Glutamatergic neuron (in vitro differentiated cells): ENCODE results near the gene AGPAT3. TPM values are rescaled to one million over a fixed set of nuclear protein-coding genes. Genes with fewer than 3 reads are reported as not detected.
A peak's percentile ranks its signal among the peaks of the same experiment; 100 is the strongest.

Source experiments
- DNase-seq: peaks from one replicate; pipeline ENCODE4 v3.0.0; 2022
- H3K27ac Mint-ChIP-seq: one replicate; pipeline ENCODE4 v1.8.0; 2020; ENCODE audit warnings: mild to moderate bottlenecking, mixed read lengths, inconsistent platforms; ENCODE audit not compliant: unreplicated experiment
- H3K27me3 Mint-ChIP-seq: one replicate; pipeline ENCODE4 v1.8.0; 2020; ENCODE audit warnings: mild to moderate bottlenecking, moderate library complexity, mixed read lengths, inconsistent platforms; ENCODE audit not compliant: unreplicated experiment
- H3K36me3 Mint-ChIP-seq: one replicate; pipeline ENCODE4 v1.8.0; 2020; ENCODE audit warnings: mild to moderate bottlenecking, mixed read lengths, inconsistent platforms; ENCODE audit not compliant: unreplicated experiment
- H3K4me1 Mint-ChIP-seq: one replicate; pipeline ENCODE4 v1.8.0; 2020; ENCODE audit warnings: mild to moderate bottlenecking, low read depth, mixed read lengths, inconsistent platforms; ENCODE audit not compliant: unreplicated experiment
- H3K4me3 Mint-ChIP-seq: one replicate; pipeline ENCODE4 v1.8.0; 2020; ENCODE audit warnings: mild to moderate bottlenecking, mixed read lengths, inconsistent platforms; ENCODE audit not compliant: unreplicated experiment
- H3K9me3 Mint-ChIP-seq: one replicate; pipeline ENCODE4 v1.8.0; 2020; ENCODE audit warnings: mild to moderate bottlenecking, moderate library complexity, mixed read lengths, inconsistent platforms; ENCODE audit not compliant: unreplicated experiment
- CTCF ChIP-seq: fragments of 200-600 bp; sonication (generic); IDR thresholded peaks from one replicate; pipeline ENCODE4 v1.5.0; 2021; ENCODE audit not compliant: partially characterized antibody, unreplicated experiment
- total RNA-seq: library from RNA; stranded (reverse); fragmentation: NEBNext Ultra II Directional; extraction: Animal tissue kit (Norgen Biotek cat#: 25700); gene quantifications from one replicate; pipeline ENCODE4 v1.2.1, GENCODE V29; 2021; ENCODE audit not compliant: unreplicated experiment

AGPAT3 gene
- total RNA-seq, 1 donor from 2014 or later, result 12.6 TPM

GRCh38 chr21:44024257-44024656 lies 159.2 kb downstream of the AGPAT3 start:
- peaks cover 45% of the 10 kb centered on the region for H3K4me1 Mint-ChIP-seq
- H3K4me3 Mint-ChIP-seq, result no peak overlapping the region
- H3K27ac Mint-ChIP-seq, result no peak overlapping the region
- H3K9me3 Mint-ChIP-seq, result peaks cover 3% of the 10 kb centered on the region
- H3K36me3 Mint-ChIP-seq, result no peaks in the 10 kb centered on the region
- peaks cover 2% of the 10 kb centered on the region for H3K27me3 Mint-ChIP-seq
- no peak for DNase-seq
- TF ChIP-seq CTCF, result no peak

GRCh38 chr21:44024887-44025353 lies 159.9 kb downstream of the AGPAT3 start:
- peaks cover 2% of the 10 kb centered on the region for H3K27me3 Mint-ChIP-seq
- TF ChIP-seq CTCF, result no peak
- peak overlapping the region; percentile 52 for H3K27ac Mint-ChIP-seq
- H3K4me1 Mint-ChIP-seq, result peaks cover 52% of the 10 kb centered on the region
- H3K4me3 Mint-ChIP-seq, result no peak overlapping the region
- no peak for DNase-seq
- H3K36me3 Mint-ChIP-seq, result no peaks in the 10 kb centered on the region
- peaks cover 3% of the 10 kb centered on the region for H3K9me3 Mint-ChIP-seq

DNA sequence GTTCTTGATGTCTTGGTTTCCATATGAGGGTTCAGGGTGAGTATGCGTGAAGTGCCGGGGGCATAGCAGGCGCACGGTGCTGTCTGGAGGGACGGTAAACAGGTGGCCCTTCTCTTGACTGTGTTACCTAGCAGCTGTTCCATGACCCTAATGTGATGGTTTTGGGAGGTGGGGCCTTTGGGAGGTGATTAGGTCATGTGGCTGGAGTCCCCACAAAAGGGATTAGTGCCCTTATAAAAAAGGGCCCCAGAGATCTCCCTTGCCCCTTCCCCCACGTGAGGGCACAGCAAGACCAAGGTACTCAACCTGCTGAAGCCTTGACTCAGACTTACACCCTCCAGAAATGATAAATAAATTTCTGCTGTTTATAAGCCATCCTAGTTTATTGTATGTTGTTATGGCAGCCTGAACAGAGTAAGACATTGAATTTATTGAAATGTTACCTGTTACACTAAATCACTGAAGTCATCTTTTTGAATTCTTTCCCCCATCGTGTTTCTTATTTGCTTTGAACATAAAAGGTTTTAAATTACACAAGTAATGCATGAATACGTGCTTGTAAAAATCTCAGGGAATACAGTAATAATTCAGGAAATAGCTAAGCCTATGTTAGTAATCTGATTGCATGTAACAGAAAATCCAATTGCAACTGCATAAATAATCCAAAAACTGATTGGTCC lies 162.7 kb downstream of the AGPAT3 start:
- H3K4me3 Mint-ChIP-seq, result no peak overlapping the region
- H3K27me3 Mint-ChIP-seq, result peaks cover 2% of the 10 kb centered on the region
- TF ChIP-seq CTCF, result no peak
- H3K27ac Mint-ChIP-seq, result no peak overlapping the region
- H3K4me1 Mint-ChIP-seq, result peaks cover 38% of the 10 kb centered on the region
- no peaks in the 10 kb centered on the region for H3K36me3 Mint-ChIP-seq
- peaks cover 3% of the 10 kb centered on the region for H3K9me3 Mint-ChIP-seq
- no peak for DNase-seq

DNA sequence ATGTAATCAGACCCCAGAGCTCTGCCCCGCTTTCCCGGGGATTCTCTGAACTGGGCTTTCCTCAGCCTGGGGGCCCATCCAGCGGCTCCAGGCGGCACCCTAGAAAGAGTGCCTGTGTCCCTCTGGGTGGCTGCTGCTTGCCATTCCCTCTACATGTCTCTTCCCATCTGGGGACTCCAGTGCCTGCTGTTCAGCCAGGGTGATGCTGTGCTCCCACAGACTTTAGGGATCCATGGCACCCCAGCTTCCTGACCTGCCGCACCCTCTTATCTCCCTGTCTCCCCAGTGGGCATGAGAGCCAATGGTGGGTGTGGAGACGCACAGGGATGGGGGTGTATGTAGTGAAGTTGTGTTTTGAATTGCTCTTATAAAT lies 163.2 kb downstream of the AGPAT3 start:
- Mint-ChIP-seq H3K27me3 (peaks cover 2% of the 10 kb centered on the region), H3K36me3 (no peaks in the 10 kb centered on the region), H3K4me3 (no peak overlapping the region), H3K9me3 (peaks cover 3% of the 10 kb centered on the region), H3K4me1 (peaks cover 38% of the 10 kb centered on the region), H3K27ac (no peak overlapping the region)
- no peak for TF ChIP-seq CTCF
- no peak for DNase-seq

- H3K4me1 Mint-ChIP-seq, result peaks cover 38% of the 10 kb centered on the region
- no peak for TF ChIP-seq CTCF
- DNase-seq, result no peak
- H3K27me3 Mint-ChIP-seq, result peaks cover 4% of the 10 kb centered on the region
- peaks cover 3% of the 10 kb centered on the region for H3K9me3 Mint-ChIP-seq
- peaks cover 4% of the 10 kb centered on the region for H3K36me3 Mint-ChIP-seq
- H3K4me3 Mint-ChIP-seq, result peak overlapping the region; percentile 16
- no peak overlapping the region for H3K27ac Mint-ChIP-seq
Measured at GRCh38 chr21:44029460-44030087, 164.6 kb downstream of the AGPAT3 start.
